Medulla oblongata (tissue), 1 donor: Measurements from ENCODE around the gene STT3B.
"Not testable (repeated sequence)": the region's sequence is repeated elsewhere in the genome, so short reads cannot be mapped to it uniquely, and the experiment has no call there.

Experiments used
- DNase-seq: peaks from one replicate; pipeline ENCODE4 v3.0.0-alpha.2; 2015; ENCODE audit errors: extremely low spot score

STT3B gene

DNA sequence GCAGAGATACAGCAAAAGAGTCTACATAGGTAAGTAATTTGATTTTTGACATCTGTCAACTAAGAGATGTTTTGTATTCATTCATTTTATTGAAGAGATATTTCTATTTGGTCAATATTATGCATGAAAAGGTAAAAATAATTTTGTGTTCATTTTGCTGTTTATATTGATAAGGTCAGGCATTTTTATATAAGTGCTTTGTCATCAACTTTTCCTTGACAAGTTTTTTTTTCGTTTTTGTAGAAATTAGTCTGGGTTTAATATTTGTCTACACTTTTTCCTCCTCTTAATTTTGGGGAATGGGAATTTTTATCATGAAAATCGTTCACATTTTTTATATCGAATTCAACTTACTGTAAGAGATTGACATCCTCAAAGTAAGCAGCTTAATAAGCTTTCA lies 67.7 kb downstream of the STT3B start:
- no peak for DNase-seq

DNA sequence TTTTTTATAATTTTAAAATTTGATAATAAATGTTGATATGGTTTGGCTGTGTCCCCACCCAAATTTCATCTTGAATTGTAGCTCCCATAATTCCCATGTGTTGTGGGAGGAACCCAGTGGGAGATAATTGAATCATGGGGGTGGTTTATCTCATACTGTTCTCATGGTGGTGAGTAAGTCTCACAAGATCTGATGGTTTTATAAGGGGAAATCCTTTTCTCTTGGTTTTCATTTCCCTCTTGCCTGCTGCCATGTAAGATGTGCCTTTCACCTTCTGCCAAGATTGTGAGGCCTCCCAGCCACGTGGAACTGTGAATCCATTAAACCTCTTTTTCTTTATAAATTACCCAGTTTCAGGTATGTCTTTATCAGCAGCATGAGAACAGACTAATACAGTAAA lies 72.6 kb downstream of the STT3B start:
- DNase-seq = not testable (repeated sequence)

- no peak for DNase-seq
These were observed 73.7 kb downstream of the STT3B start for GRCh38 chr3:31606453-31606852.

- DNase-seq = no peak
These were observed 78.1 kb downstream of the STT3B start for GRCh38 chr3:31610700-31611275.

- DNase-seq = no peak
These were observed 80.5 kb downstream of the STT3B start for GRCh38 chr3:31613177-31613576.

GRCh38 chr3:31613654-31614053 lies 80.9 kb downstream of the STT3B start:
- no peak for DNase-seq

GRCh38 chr3:31614162-31614921 lies 81.6 kb downstream of the STT3B start:
- DNase-seq = no peak

GRCh38 chr3:31615071-31615875 lies 82.5 kb downstream of the STT3B start:
- no peak for DNase-seq

DNA sequence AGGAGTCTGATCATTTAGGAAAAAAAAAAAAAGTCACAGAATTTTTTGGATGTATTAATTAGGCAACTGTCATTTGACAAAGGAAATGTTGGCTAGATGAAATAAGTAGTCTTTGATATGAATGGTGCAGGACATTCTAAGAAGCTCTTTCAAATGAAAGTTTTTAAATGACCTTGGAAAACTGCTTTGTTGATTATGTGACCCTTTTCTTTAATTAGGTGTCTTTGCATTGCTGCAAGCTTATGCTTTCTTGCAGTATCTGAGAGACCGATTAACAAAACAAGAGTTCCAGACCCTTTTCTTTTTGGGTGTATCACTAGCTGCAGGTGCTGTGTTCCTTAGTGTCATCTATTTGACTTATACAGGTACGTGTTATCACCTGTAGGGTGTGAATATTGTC lies 84.0 kb downstream of the STT3B start:
- no peak for DNase-seq

- DNase-seq = no peak
These were observed 87.9 kb downstream of the STT3B start for GRCh38 chr3:31620656-31621055.

GRCh38 chr3:31621314-31621713 lies 88.6 kb downstream of the STT3B start:
- no peak for DNase-seq

DNA sequence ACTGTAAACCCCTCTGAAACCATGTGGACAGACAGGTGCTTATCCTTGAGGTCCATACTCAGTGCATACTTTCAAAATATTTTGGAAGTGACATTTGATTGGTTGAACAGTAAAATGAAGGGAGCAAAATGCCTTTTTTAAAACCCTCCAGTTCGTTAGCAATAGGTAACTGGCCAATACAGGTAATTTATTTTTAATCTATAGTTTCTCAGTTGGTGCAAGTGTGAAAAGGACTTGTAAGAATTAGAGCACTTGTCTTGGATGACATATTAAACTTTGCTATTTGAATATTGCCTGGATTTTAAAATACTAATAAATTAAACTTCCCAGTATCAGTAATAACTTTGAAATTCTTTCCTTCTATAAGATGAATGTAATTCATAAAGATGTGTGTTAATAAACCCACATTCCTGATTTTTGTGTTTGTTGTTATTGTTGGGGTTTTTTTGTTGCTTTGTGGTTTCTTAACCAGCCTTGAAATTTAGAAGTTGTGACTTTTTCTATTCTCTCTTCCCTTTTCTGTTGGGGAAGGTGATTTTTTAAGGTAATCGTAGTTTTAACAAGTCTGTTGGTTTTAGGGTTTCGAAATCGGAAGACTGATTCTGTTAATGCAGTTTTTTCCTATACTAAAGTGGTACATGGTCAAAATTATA lies 90.0 kb downstream of the STT3B start:
- no peak for DNase-seq

GRCh38 chr3:31624083-31624709 lies 91.5 kb downstream of the STT3B start:
- DNase-seq = no peak

DNA sequence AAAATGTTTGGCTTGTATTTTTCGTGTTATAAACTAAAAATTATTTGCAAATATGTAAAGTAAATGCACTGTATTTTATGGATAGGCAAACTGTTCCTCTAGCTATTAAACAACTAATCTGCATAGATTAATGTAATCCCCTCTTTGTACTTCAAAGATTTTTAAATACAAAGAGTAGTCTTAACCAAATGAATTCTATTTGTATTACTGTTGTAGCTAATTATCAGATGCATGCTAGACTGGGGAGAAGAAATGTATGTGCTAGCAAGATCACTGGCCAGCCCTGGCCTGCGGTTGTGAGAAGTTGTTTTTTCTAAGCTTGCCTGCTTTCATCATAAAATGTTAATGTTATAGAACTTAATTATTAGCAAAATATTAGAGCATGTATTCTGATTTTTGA lies 92.6 kb downstream of the STT3B start:
- DNase-seq = no peak

DNA sequence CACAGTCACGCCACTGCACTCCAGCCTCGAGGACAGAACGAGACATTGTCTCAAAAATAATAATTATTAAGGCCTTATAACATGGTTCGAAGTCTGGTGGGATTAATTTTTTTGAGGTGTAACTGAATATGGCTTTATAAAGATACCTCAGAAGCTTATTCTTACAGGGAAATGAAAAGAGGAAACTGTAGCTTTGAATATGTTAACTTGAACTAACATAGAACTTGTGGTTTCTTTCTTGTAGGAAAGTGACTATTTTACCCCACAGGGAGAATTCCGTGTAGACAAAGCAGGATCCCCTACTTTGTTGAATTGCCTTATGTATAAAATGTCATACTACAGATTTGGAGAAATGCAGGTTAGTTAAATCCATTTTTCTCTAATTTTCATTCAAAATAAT lies 96.3 kb downstream of the STT3B start:
- no peak for DNase-seq

- DNase-seq = no peak
These were observed 101.8 kb downstream of the STT3B start for GRCh38 chr3:31634476-31634875.

GRCh38 chr3:31635545-31635944 lies 102.8 kb downstream of the STT3B start:
- no peak for DNase-seq

GRCh38 chr3:31636049-31636448 lies 103.3 kb downstream of the STT3B start:
- no peak for DNase-seq

DNA sequence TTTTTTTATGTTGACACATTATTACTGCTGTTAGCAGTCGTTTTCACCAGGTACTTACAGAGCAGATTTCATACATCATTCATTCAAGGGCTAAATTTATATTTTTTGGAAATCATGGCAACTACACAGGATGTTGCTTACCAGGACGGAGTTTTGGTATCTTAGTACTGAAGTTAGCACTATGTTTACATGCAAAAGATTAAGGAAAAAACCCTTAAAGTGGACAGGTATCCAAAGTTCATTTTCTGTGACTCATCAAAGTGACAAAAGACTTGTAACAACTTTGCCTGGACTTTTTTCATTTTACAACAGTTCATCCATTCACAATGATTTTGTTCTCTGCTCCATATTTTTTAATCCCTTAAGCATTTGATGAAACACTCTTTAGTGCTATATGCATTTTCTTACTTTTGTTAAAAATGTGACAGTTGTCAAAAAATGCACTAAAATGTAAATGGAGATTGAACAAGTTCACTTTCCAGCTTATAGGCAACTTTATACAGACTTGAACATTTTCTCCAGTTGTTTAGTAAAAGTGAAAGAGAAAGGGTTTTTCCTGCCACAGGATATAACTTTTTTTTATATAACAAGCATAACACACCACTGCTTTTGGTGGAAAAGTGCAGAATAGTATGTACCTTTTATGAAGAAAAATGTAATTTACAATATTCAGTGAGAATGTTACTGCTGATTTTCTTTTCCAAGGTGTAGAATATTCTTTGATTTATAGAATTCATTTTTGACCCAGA lies 104.1 kb downstream of the STT3B start:
- DNase-seq = no peak

DNA sequence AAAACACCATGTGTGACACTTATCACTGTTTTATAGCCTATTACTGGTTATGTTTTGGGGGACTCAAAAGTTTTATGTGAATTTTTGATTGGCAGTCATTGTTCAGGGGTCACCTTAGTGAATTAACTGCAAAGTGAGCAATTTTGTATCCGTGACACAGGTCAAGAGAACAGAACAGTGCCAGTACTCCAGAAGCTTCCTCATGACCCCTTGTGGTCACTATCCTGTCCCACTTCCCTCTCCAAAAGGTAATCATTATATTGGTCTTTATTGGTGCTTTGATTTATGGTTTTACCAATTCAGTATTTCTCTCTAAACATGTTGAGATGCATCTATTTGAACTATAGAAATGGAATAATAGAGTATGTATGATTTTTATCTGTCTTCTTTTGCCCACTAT lies 107.1 kb downstream of the STT3B start:
- no peak for DNase-seq

- DNase-seq = no peak
These were observed 112.5 kb downstream of the STT3B start for GRCh38 chr3:31645256-31645655.
